Measurements from ENCODE around the gene CDC14A.

Gene CDC14A

GRCh38 chr1:100340494-100340893 lies 11.8 kb upstream of the CDC14A start:
- Histone ChIP-seq H2AFZ (ENCODE audit: low read depth) (no peak overlapping the region), H3K36me3 (ENCODE audit: insufficient read depth) (no peaks in the 10 kb centered on the region), H3K79me2 (ENCODE audit: insufficient read depth, low read depth) (no peaks in the 10 kb centered on the region), H3K27me3 (ENCODE audit: insufficient read depth, low read depth) (no peaks in the 10 kb centered on the region), H3K4me1 (ENCODE audit: low read depth, poor library complexity, severe bottlenecking) (no peaks in the 10 kb centered on the region), H3K4me3 (IDR thresholded peaks at IDR 0.05; ENCODE audit: insufficient read depth, low read depth, low read length) (no peak overlapping the region), H3K27ac (no peak overlapping the region), H4K20me1 (ENCODE audit: insufficient read depth) (no peaks in the 10 kb centered on the region), H3K4me2 (no peak overlapping the region), H3K9ac (no peak overlapping the region)
- no peak for TF ChIP-seq CTCF (conservative IDR thresholded peaks at IDR 0.05; ENCODE audit: low read depth, low read length)

GRCh38 chr1:100342348-100342747 lies 10.0 kb upstream of the CDC14A start:
- Histone ChIP-seq H3K79me2 (ENCODE audit: insufficient read depth, low read depth) (no peaks in the 10 kb centered on the region), H3K27me3 (ENCODE audit: insufficient read depth, low read depth) (no peaks in the 10 kb centered on the region), H3K4me1 (ENCODE audit: low read depth, poor library complexity, severe bottlenecking) (no peaks in the 10 kb centered on the region), H3K36me3 (ENCODE audit: insufficient read depth) (no peaks in the 10 kb centered on the region), H3K4me2 (no peak overlapping the region), H3K9ac (no peak overlapping the region), H4K20me1 (ENCODE audit: insufficient read depth) (no peaks in the 10 kb centered on the region), H3K27ac (no peak overlapping the region), H2AFZ (ENCODE audit: low read depth) (no peak overlapping the region), H3K4me3 (IDR thresholded peaks at IDR 0.05; ENCODE audit: insufficient read depth, low read depth, low read length) (no peak overlapping the region)
- no peak for TF ChIP-seq CTCF (conservative IDR thresholded peaks at IDR 0.05; ENCODE audit: low read depth, low read length)

- H3K27me3 ChIP-seq (ENCODE audit: insufficient read depth, low read depth) = no peaks in the 10 kb centered on the region
- H3K27ac ChIP-seq = no peak overlapping the region
- H3K4me2 ChIP-seq = no peak overlapping the region
- no peak for TF ChIP-seq CTCF (conservative IDR thresholded peaks at IDR 0.05; ENCODE audit: low read depth, low read length)
- H3K4me1 ChIP-seq (ENCODE audit: low read depth, poor library complexity, severe bottlenecking) = no peaks in the 10 kb centered on the region
- H3K9ac ChIP-seq = no peak overlapping the region
- H3K36me3 ChIP-seq (ENCODE audit: insufficient read depth) = no peaks in the 10 kb centered on the region
- no peak overlapping the region for H2AFZ ChIP-seq (ENCODE audit: low read depth)
- H3K4me3 ChIP-seq (IDR thresholded peaks at IDR 0.05; ENCODE audit: insufficient read depth, low read depth, low read length) = no peak overlapping the region
- H4K20me1 ChIP-seq (ENCODE audit: insufficient read depth) = no peaks in the 10 kb centered on the region
- no peaks in the 10 kb centered on the region for H3K79me2 ChIP-seq (ENCODE audit: insufficient read depth, low read depth)
These were observed 8.4 kb upstream of the CDC14A start for GRCh38 chr1:100343897-100344296.

- Histone ChIP-seq H3K4me3 (IDR thresholded peaks at IDR 0.05; ENCODE audit: insufficient read depth, low read depth, low read length) (no peak overlapping the region), H3K27ac (no peak overlapping the region), H3K79me2 (ENCODE audit: insufficient read depth, low read depth) (no peaks in the 10 kb centered on the region), H3K4me2 (no peak overlapping the region), H2AFZ (ENCODE audit: low read depth) (no peak overlapping the region), H3K27me3 (ENCODE audit: insufficient read depth, low read depth) (no peaks in the 10 kb centered on the region), H3K9ac (no peak overlapping the region), H3K36me3 (ENCODE audit: insufficient read depth) (no peaks in the 10 kb centered on the region), H4K20me1 (ENCODE audit: insufficient read depth) (no peaks in the 10 kb centered on the region), H3K4me1 (ENCODE audit: low read depth, poor library complexity, severe bottlenecking) (no peaks in the 10 kb centered on the region)
- TF ChIP-seq CTCF (conservative IDR thresholded peaks at IDR 0.05; ENCODE audit: low read depth, low read length) = no peak
These were observed 7.5 kb upstream of the CDC14A start for GRCh38 chr1:100344774-100345173.

- Histone ChIP-seq H3K79me2 (ENCODE audit: insufficient read depth, low read depth) (no peaks in the 10 kb centered on the region), H4K20me1 (ENCODE audit: insufficient read depth) (no peaks in the 10 kb centered on the region), H3K9ac (no peak overlapping the region), H3K4me1 (ENCODE audit: low read depth, poor library complexity, severe bottlenecking) (no peaks in the 10 kb centered on the region), H3K27me3 (ENCODE audit: insufficient read depth, low read depth) (no peaks in the 10 kb centered on the region), H2AFZ (ENCODE audit: low read depth) (no peak overlapping the region), H3K36me3 (ENCODE audit: insufficient read depth) (no peaks in the 10 kb centered on the region), H3K4me2 (no peak overlapping the region), H3K27ac (no peak overlapping the region), H3K4me3 (IDR thresholded peaks at IDR 0.05; ENCODE audit: insufficient read depth, low read depth, low read length) (no peak overlapping the region)
- TF ChIP-seq CTCF (conservative IDR thresholded peaks at IDR 0.05; ENCODE audit: low read depth, low read length) = no peak
These were observed 5.9 kb upstream of the CDC14A start for GRCh38 chr1:100346387-100346786.
